K562 (cell line): ENCODE results near the gene PPP2R1A. TPM values are rescaled to one million over a fixed set of nuclear protein-coding genes. Genes with fewer than 3 reads are reported as not detected.

Experiments
- ATAC-seq: fragments of 200-7000 bp; cut with Tn5 transposase; 3 replicates; pipeline ENCODE4 v1.9.1; 2020; ENCODE audit warnings: moderate library complexity
- BruUV-seq: library from RNA; stranded (reverse); fragments of 400-500 nt; replicated peaks from 2 replicates; lab custom pipeline; 2021; lab: Mats Ljungman, UMichigan
- CTCF ChIA-PET: fragments of 300-600 bp; formaldehyde crosslinking; extraction: SDS; loops from one replicate; lab custom pipeline; 2021; ENCODE audit warnings: low intra/inter-chr PET ratio; lab: Yijun Ruan, JAX
- POLR2A ChIA-PET: fragments of 300-600, 350-650 bp; sonication (Branson Sonifier 250); formaldehyde crosslinking; extraction: SDS; loops from one replicate; lab custom pipeline; 2021; ENCODE audit warnings: antibody characterized with exemption, inconsistent platforms; lab: Yijun Ruan, JAX
- DNase-seq, 4 experiments: peaks; one replicate each; pipeline versions ENCODE4 v3.0.0 to v3.0.0-alpha.2; 2011 to 2018; ENCODE audit warnings: low spot score in 3 of 4, mixed read lengths in 3 of 4; ENCODE audit errors: extremely low read depth in 1 of 4
- FAIRE-seq: peaks from 2 replicates; lab custom pipeline; 2011; peaks lifted over from hg19 to GRCh38; lab: Jason Lieb, UNC
- H2AFZ ChIP-seq: 2 replicates; pipeline ENCODE4 v1.6.0; 2011; ENCODE audit warnings: low read depth, low read length, control low read depth, inconsistent platforms
- H3K27ac ChIP-seq: fragments of 200-600 bp; 3 replicates; pipeline ENCODE4 v1.8.0; 2011; ENCODE audit warnings: low read depth, mild to moderate bottlenecking, control low read depth, inconsistent platforms, low read length, moderate library complexity, mixed read lengths; ENCODE audit errors: extremely low read depth
- H3K27me3 ChIP-seq, 2 experiments: fragments of 300-600 bp in 1 of 2; 2 replicates in 1 of 2; 3 replicates in 1 of 2; pipeline versions ENCODE4 v1.6.0 to v1.8.0; 2011; ENCODE audit warnings: inconsistent platforms in 2 of 2, low read length in 2 of 2, mild to moderate bottlenecking in 1 of 2, mixed read lengths in 1 of 2, moderate library complexity in 1 of 2; ENCODE audit not compliant: control insufficient read depth in 2 of 2, insufficient read depth in 2 of 2
- H3K36me3 ChIP-seq: fragments of 300-600 bp; 3 replicates; pipeline ENCODE4 v1.8.0; 2011; ENCODE audit warnings: mild to moderate bottlenecking, low read length, inconsistent platforms; ENCODE audit not compliant: control insufficient read depth, insufficient read depth
- H3K4me1 ChIP-seq, 2 experiments: fragments of 200-600 bp in 1 of 2; replicated peaks in 1 of 2; 2 replicates in 1 of 2; 3 replicates in 1 of 2; pipeline versions ENCODE4 v1.5.1 to v1.8.0; 2011; ENCODE audit warnings: inconsistent platforms in 2 of 2, low read length in 2 of 2, mild to moderate bottlenecking in 1 of 2, mixed read lengths in 1 of 2, moderate library complexity in 1 of 2; ENCODE audit not compliant: control insufficient read depth in 2 of 2, insufficient read depth in 2 of 2
- H3K4me2 ChIP-seq: 2 replicates; pipeline ENCODE4 v1.6.1; 2011; ENCODE audit warnings: low read length, control low read depth, inconsistent platforms, mixed read lengths; ENCODE audit not compliant: insufficient read depth
- H3K4me3 ChIP-seq: fragments of 200-600 bp; sonication (generic), shearing (Covaris generic); 2 replicates; pipeline ENCODE4 v1.5.1; 2016; ENCODE audit warnings: control low read depth, inconsistent platforms
- H3K79me2 ChIP-seq: fragments of 200-600 bp; 3 replicates; pipeline ENCODE4 v1.8.0; 2011; ENCODE audit warnings: low read length, inconsistent platforms; ENCODE audit not compliant: control insufficient read depth, insufficient read depth
- H3K9ac ChIP-seq, 2 experiments: 2 replicates each; pipeline versions ENCODE4 v1.6.0 to v1.6.1; 2011; ENCODE audit warnings: low read depth in 2 of 2, low read length in 2 of 2, control low read depth in 1 of 2, inconsistent platforms in 1 of 2, mild to moderate bottlenecking in 1 of 2, mixed read lengths in 1 of 2; ENCODE audit not compliant: insufficient read depth in 1 of 2
- H3K9me1 ChIP-seq: one replicate; pipeline ENCODE4 v1.6.0; 2011; ENCODE audit warnings: inconsistent platforms, mild to moderate bottlenecking, low read length, moderate library complexity; ENCODE audit not compliant: control insufficient read depth, insufficient read depth
- H3K9me3 ChIP-seq: replicated peaks from 2 replicates; pipeline ENCODE4 v1.5.1; 2011; ENCODE audit warnings: low read depth, low read length, inconsistent platforms; ENCODE audit not compliant: control insufficient read depth, insufficient read depth
- H4K20me1 ChIP-seq: replicated peaks from 2 replicates; pipeline ENCODE4 v1.6.1; 2011; ENCODE audit warnings: low read length, inconsistent platforms, mixed read lengths; ENCODE audit not compliant: control insufficient read depth, insufficient read depth
- BRD9 ChIP-seq: fragments of 450-650 bp; IDR thresholded peaks from 2 replicates; pipeline ENCODE4 v1.6.1; 2018; ENCODE audit warnings: low read depth; ENCODE audit not compliant: partially characterized antibody
- CTBP1 ChIP-seq: fragments of 450-650 bp; IDR thresholded peaks from 2 replicates; pipeline ENCODE4 v1.6.1; 2016; ENCODE audit warnings: borderline replicate concordance
- NFYB ChIP-seq: IDR thresholded peaks from 2 replicates; pipeline ENCODE4 v1.6.1; 2011; ENCODE audit warnings: mild to moderate bottlenecking, moderate library complexity; ENCODE audit not compliant: insufficient read length; ENCODE audit errors: extremely low read depth
- NR2C2 ChIP-seq, 2 experiments: fragments of 200-800 bp in 1 of 2; sonication (Bioruptor generic) in 1 of 2; sonication (generic) in 1 of 2; formaldehyde crosslinking in 1 of 2; IDR thresholded peaks; 2 replicates each; pipeline versions ENCODE4 v1.6.1 to v1.8.0; 2016 to 2022; ENCODE audit warnings: mild to moderate bottlenecking in 1 of 2, missing compliant biosample characterization in 1 of 2, missing genetic modification characterization in 1 of 2, missing genetic modification reagents in 1 of 2
- NR2F6 ChIP-seq: fragments of 450-650 bp; formaldehyde crosslinking; IDR thresholded peaks from 2 replicates; pipeline ENCODE4 v1.4.0; 2020; ENCODE audit warnings: mild to moderate bottlenecking
- RBFOX2 ChIP-seq: fragments of 200-400 bp; formaldehyde crosslinking; IDR thresholded peaks from 2 replicates; pipeline ENCODE4 v1.6.1; 2017; ENCODE audit warnings: low read depth, mild to moderate bottlenecking, low read length, moderate library complexity
- TARDBP ChIP-seq: fragments of 450-650 bp; IDR thresholded peaks from 2 replicates; pipeline ENCODE4 v1.6.1; 2016
- ZBTB33 ChIP-seq: sonication (generic); formaldehyde crosslinking; IDR thresholded peaks from 2 replicates; pipeline ENCODE4 v1.8.1; 2023; ENCODE audit warnings: mild to moderate bottlenecking, missing genetic modification reagents
- ZNF12 ChIP-seq: sonication (generic); formaldehyde crosslinking; IDR thresholded peaks from 2 replicates; pipeline ENCODE4 v1.4.0; 2020; ENCODE audit warnings: mild to moderate bottlenecking, missing genetic modification reagents
- ZNF561 ChIP-seq: fragments of 450-650 bp; formaldehyde crosslinking; conservative IDR thresholded peaks from 2 replicates; pipeline ENCODE4 v1.4.0; 2020; ENCODE audit warnings: mild to moderate bottlenecking, moderate library complexity
- WGBS: fragments of 100-300 bp; shearing (Covaris generic); methylation state at CpG from one replicate; pipeline ENCODE4 v1.1.6; 2016; ENCODE audit warnings: low coverage, mixed read lengths; ENCODE audit not compliant: insufficient coverage; ENCODE audit errors: missing lambda C conversion rate; 5-methylcytosine and 5-hydroxymethylcytosine counted together
- in situ Hi-C: fragments of 300-500 bp; cut with MboI; formaldehyde crosslinking; loops from 4 replicates; pipeline ENCODE4 v1.15.0; 2018; ENCODE audit warnings: inconsistent platforms, mixed read lengths
- intact Hi-C: fragments of 100-400 bp; cut with micrococcal nuclease; formaldehyde crosslinking; loops from 2 replicates; pipeline ENCODE4 v1.14.2; 2022
- polyA plus RNA-seq, 8 experiments: library from polyadenylated mRNA; depleted of rRNA in 4 of 8; stranded (reverse) in 5 of 8; unstranded in 3 of 8; fragments of >200 nt; fragmentation: Nextera tagmentation in 2 of 8; fragmentation: Illumina TruSeq in 1 of 8; extraction: Ambion mirVana in 2 of 8; extraction: Trizol in 1 of 8; gene quantifications; 2 replicates each; pipeline versions ENCODE4 v1.2.1 to v1.2.3, GENCODE V29; 2011 to 2014; ENCODE audit warnings: inconsistent platforms in 1 of 8, missing spikeins in 1 of 8
- total RNA-seq, 7 experiments: library from RNA; depleted of rRNA in 6 of 7; stranded (reverse); fragments of >200 nt in 6 of 7; fragmentation: Illumina TruSeq in 2 of 7; extraction: Trizol in 2 of 7; gene quantifications; 2 replicates each; pipeline versions ENCODE4 v1.2.1 to v1.2.3, GENCODE V29; 2011 to 2021; ENCODE audit warnings: low replicate concordance in 1 of 7

The PPP2R1A gene
- total and polyA plus RNA-seq, 9 of the 15 experiments (the other 6 are each of a cell fraction or from before 2014, with no cell fraction given): 10.1 to 211 (median 70.1) TPM

- TF ChIP-seq BRD9 (no peak), NR2C2 (CRISPR knock-in tag; IDR thresholded peaks at IDR 0.05) (no peak), NR2C2 (tag; IDR thresholded peaks at IDR 0.05) (no peak), TARDBP (no peak), NR2F6 (CRISPR knock-in tag) (no peak), ZNF561 (CRISPR knock-in tag) (no peak)
- intact Hi-C loops (no loop called here), in situ Hi-C loops (no loop called here)
- peak overlapping the region in 1 of 2 experiments; percentile 50; a peak in 1 of 4 replicates for H3K9ac ChIP-seq
- peaks cover 92% of the 10 kb centered on the region for H3K36me3 ChIP-seq
- no peaks in the 10 kb centered on the region for H3K9me1 ChIP-seq
- ChIA-PET POLR2A (no interaction called here), CTCF (no interaction called here)
- no peak for DNase-seq
- H3K27ac ChIP-seq: no peak overlapping the region
- H4K20me1 ChIP-seq: 0 out of 2 replicates have a peak, but pooled peaks cover 4% of the 10 kb centered on the region
- no peaks in the 10 kb centered on the region for H3K9me3 ChIP-seq
- 91% methylated on average over 5 of the region's 5 CpGs for WGBS
- peaks cover 32% of the 10 kb centered on the region for H3K79me2 ChIP-seq
- no TSS peak for BruUV-seq
- H2AFZ ChIP-seq: no peak overlapping the region
- H3K4me3 ChIP-seq: no peak overlapping the region
- H3K4me2 ChIP-seq: no peak overlapping the region
- no peak for FAIRE-seq
- ATAC-seq: no peak
- no peaks in the 10 kb centered on the region for H3K27me3 ChIP-seq
- peaks cover 0 to 5% of the 10 kb centered on the region in 2 experiments; a peak in 1 of 5 replicates for H3K4me1 ChIP-seq
Observed at GRCh38 chr19:52206481-52206880, 16.6 kb downstream of the PPP2R1A start.

DNA sequence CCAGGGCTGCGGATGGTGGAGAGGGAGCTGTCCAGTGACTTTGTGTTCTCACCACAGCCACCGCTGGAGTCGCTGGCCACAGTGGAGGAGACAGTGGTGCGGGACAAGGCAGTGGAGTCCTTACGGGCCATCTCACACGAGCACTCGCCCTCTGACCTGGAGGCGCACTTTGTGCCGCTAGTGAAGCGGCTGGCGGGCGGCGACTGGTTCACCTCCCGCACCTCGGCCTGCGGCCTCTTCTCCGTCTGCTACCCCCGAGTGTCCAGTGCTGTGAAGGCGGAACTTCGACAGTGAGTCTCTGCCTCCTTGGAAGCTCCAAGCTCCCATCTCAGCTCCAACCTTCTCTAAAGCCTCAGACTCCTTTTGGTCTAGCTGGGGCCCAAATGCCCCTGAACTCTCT, 21.4 kb downstream of the PPP2R1A start:
- FAIRE-seq (no peak), ATAC-seq (no peak), DNase-seq (no peak)
- H3K27ac ChIP-seq: no peak overlapping the region
- no TSS peak for BruUV-seq
- H3K27me3 ChIP-seq: no peaks in the 10 kb centered on the region
- H3K79me2 ChIP-seq: peaks cover 6% of the 10 kb centered on the region; the same call in 1 of the 3 replicates
- H2AFZ ChIP-seq: no peak overlapping the region
- in situ Hi-C loops (no loop called here), intact Hi-C loops (no loop called here)
- H3K9me1 ChIP-seq: no peaks in the 10 kb centered on the region
- TF ChIP-seq RBFOX2 (peak; percentile 29; the same call in 1 of the 2 replicates), ZBTB33 (CRISPR knock-in tag) (peak; percentile 27; the same call in 1 of the 2 replicates), NFYB (no peak), CTBP1 (no peak), ZNF12 (CRISPR knock-in tag) (no peak)
- CTCF ChIA-PET: no interaction called here
- H3K4me2 ChIP-seq: no peak overlapping the region
- peaks cover 5 to 6% of the 10 kb centered on the region in 2 experiments; a peak in 3 of 5 replicates for H3K4me1 ChIP-seq
- 96% methylated on average over 13 of the region's 20 CpGs for WGBS
- POLR2A ChIA-PET: interaction anchor here (0.6 to 0.7 kb wide), 2 partner anchors 454 to 952 kb away, joined by 3 to 4 read pairs; no protein-coding TSS in a partner anchor
- H3K36me3 ChIP-seq: peaks cover 92% of the 10 kb centered on the region
- H3K9me3 ChIP-seq: no peaks in the 10 kb centered on the region
- no peak overlapping the region for H3K4me3 ChIP-seq
- no peaks in the 10 kb centered on the region for H4K20me1 ChIP-seq
- no peak overlapping the region; a peak in 1 of 4 replicates for H3K9ac ChIP-seq
